Duodenal mucosa (tissue), 2 donors: ENCODE results near the gene PPFIA3.

ENCODE experiments used
- H3K27ac ChIP-seq: one replicate; pipeline ENCODE4 v1.7.0; 2013; ENCODE audit warnings: low read depth, low read length
- H3K27me3 ChIP-seq, 2 donors: one replicate each; pipeline ENCODE4 v1.7.0; 2013; ENCODE audit warnings: low read length in 2 of 2, control low read depth in 1 of 2; ENCODE audit not compliant: insufficient read depth in 2 of 2, control insufficient read depth in 1 of 2
- H3K36me3 ChIP-seq, 2 donors: one replicate each; pipeline ENCODE4 v1.7.0; 2013; ENCODE audit warnings: low read length in 2 of 2, control low read depth in 1 of 2; ENCODE audit not compliant: insufficient read depth in 2 of 2, control insufficient read depth in 1 of 2
- H3K4me1 ChIP-seq, 2 donors: one replicate each; pipeline ENCODE4 v1.7.0; 2013; ENCODE audit warnings: low read length in 2 of 2, control low read depth in 1 of 2; ENCODE audit not compliant: insufficient read depth in 2 of 2, control insufficient read depth in 1 of 2
- H3K4me3 ChIP-seq, 2 donors: one replicate each; pipeline ENCODE4 v1.7.0; 2013; ENCODE audit warnings: low read length in 2 of 2, low read depth in 1 of 2
- H3K9ac ChIP-seq, 2 donors: one replicate each; pipeline ENCODE4 v1.7.0; 2013; ENCODE audit warnings: low read length in 2 of 2, low read depth in 1 of 2
- H3K9me3 ChIP-seq, 2 donors: one replicate each; pipeline ENCODE4 v1.7.0; 2013; ENCODE audit warnings: low read length in 2 of 2, control low read depth in 1 of 2; ENCODE audit not compliant: control insufficient read depth in 1 of 2

The PPFIA3 gene

GRCh38 chr19:49157445-49158224 lies 38.3 kb downstream of the PPFIA3 start, which contains the start of gene TRPM4:
Gene TRPM4 (plus strand): TSS chr19:49157792. CDS start chr19:49157867, 75 bp downstream.
- no peaks in the 10 kb centered on the region for H3K27me3 ChIP-seq
- peak within 1 kb of the TSS; percentile 73 to 79 for H3K4me3 ChIP-seq
- H3K4me1 ChIP-seq: peaks cover 17 to 28% of the 10 kb centered on the region in 2 donors
- H3K9ac ChIP-seq: peak within 1 kb of the TSS; percentile 77 to 86
- H3K9me3 ChIP-seq: no peaks in the 10 kb centered on the region
- H3K36me3 ChIP-seq: no peaks in the 10 kb centered on the region
- H3K27ac ChIP-seq: peak within 1 kb of the TSS; percentile 93

DNA sequence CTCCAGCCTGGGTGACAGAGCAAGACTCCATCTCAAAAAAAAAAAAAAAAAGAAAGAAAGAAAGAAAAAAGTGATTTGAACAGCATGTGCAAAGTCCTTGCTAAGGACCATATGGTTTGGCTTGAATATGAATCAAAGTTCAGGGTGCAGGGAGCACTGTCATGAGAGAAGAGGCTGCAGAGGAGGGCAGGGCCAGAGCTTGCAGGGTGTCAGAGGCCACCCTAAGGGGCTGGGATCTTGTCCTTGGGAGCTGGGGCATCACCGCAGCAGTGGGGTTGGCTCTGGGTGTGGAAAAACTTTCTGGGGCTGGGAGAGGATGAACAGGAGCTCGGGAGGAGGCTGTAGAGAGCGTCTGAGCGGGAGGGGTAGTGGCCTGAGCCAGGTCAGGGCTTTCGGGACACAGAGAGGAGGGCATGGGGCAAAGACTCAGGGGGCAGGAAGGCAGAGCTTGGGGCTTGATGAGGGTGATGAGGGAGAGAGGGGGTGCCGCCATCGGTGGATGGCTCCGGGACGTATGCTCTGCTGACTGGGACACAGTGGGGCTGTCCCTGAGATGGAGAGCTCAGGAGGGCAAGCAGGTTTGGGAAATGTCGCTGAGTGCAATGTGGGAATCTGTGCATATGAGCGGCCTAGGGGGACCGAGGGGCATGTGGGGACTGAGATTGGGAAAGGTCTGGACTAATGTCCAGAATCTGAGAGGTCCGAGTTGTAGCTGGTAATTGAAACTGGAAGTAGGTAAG lies 41.3 kb downstream of the PPFIA3 start:
- Histone ChIP-seq H3K4me3 (peak overlapping the region; percentile 28 to 40), H3K9me3 (no peaks in the 10 kb centered on the region), H3K36me3 (no peaks in the 10 kb centered on the region), H3K27me3 (no peaks in the 10 kb centered on the region), H3K27ac (no peak overlapping the region), H3K4me1 (peaks cover 26 to 31% of the 10 kb centered on the region in 2 donors), H3K9ac (no peak overlapping the region)

- Histone ChIP-seq H3K4me3 (no peak overlapping the region), H3K9ac (no peak overlapping the region), H3K36me3 (no peaks in the 10 kb centered on the region), H3K9me3 (no peaks in the 10 kb centered on the region), H3K27me3 (no peaks in the 10 kb centered on the region), H3K27ac (no peak overlapping the region), H3K4me1 (peaks cover 28 to 33% of the 10 kb centered on the region in 2 donors)
These were observed 42.6 kb downstream of the PPFIA3 start for GRCh38 chr19:49161987-49162386.

- Histone ChIP-seq H3K9ac (no peak overlapping the region), H3K4me3 (no peak overlapping the region), H3K27me3 (no peaks in the 10 kb centered on the region), H3K4me1 (peaks cover 19 to 23% of the 10 kb centered on the region in 2 donors), H3K9me3 (no peaks in the 10 kb centered on the region), H3K27ac (no peak overlapping the region), H3K36me3 (peaks cover 0 to 11% of the 10 kb centered on the region in 2 donors)
These were observed 45.9 kb downstream of the PPFIA3 start for GRCh38 chr19:49165111-49165750.

DNA sequence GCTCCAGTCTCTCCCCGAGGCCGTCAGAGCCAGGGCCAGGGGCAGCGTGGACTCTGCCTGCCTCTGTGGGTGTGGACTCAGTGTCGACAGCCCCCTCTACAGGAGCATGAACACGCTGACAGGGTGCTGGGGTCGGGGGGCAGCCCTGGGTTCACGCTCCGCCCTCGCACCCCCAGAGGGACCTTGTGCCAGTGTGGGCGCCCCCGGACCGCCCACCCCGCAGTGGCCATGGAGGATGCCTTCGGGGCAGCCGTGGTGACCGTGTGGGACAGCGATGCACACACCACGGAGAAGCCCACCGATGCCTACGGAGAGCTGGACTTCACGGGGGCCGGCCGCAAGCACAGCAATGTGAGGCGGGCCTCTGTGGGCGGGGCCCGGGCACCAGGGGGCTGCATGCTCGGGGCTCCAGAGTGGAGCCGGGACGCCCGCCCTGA lies 46.5 kb downstream of the PPFIA3 start:
- Histone ChIP-seq H3K27me3 (no peaks in the 10 kb centered on the region), H3K4me3 (no peak overlapping the region), H3K36me3 (peaks cover 0 to 14% of the 10 kb centered on the region in 2 donors), H3K9me3 (no peaks in the 10 kb centered on the region), H3K9ac (no peak overlapping the region), H3K27ac (no peak overlapping the region), H3K4me1 (peaks cover 16 to 21% of the 10 kb centered on the region in 2 donors)

GRCh38 chr19:49167857-49168409 lies 48.6 kb downstream of the PPFIA3 start:
- Histone ChIP-seq H3K36me3 (peaks cover 4 to 35% of the 10 kb centered on the region in 2 donors), H3K4me1 (peaks cover 14 to 17% of the 10 kb centered on the region in 2 donors), H3K9ac (no peak overlapping the region)

GRCh38 chr19:49168421-49168820 lies 49.1 kb downstream of the PPFIA3 start:
- H3K4me3 ChIP-seq: no peak overlapping the region
- no peaks in the 10 kb centered on the region for H3K9me3 ChIP-seq
- no peaks in the 10 kb centered on the region for H3K27me3 ChIP-seq
- H3K4me1 ChIP-seq: peaks cover 14 to 17% of the 10 kb centered on the region in 2 donors
- H3K36me3 ChIP-seq: peaks cover 6 to 40% of the 10 kb centered on the region in 2 donors
- no peak overlapping the region for H3K27ac ChIP-seq
- H3K9ac ChIP-seq: no peak overlapping the region

More at GRCh38 chr19:49167857-49168409, 48.6 kb downstream of the PPFIA3 start:
- no peak overlapping the region for H3K27ac ChIP-seq
- H3K9me3 ChIP-seq: no peaks in the 10 kb centered on the region
- H3K4me3 ChIP-seq: no peak overlapping the region
- no peaks in the 10 kb centered on the region for H3K27me3 ChIP-seq

- Histone ChIP-seq H3K36me3 (peaks cover 9 to 52% of the 10 kb centered on the region in 2 donors), H3K4me3 (no peak overlapping the region), H3K27ac (no peak overlapping the region), H3K27me3 (no peaks in the 10 kb centered on the region), H3K4me1 (peaks cover 7 to 9% of the 10 kb centered on the region in 2 donors), H3K9me3 (no peaks in the 10 kb centered on the region), H3K9ac (no peak overlapping the region)
These were observed 53.9 kb downstream of the PPFIA3 start for GRCh38 chr19:49173198-49173597.

GRCh38 chr19:49180659-49181058 lies 61.3 kb downstream of the PPFIA3 start:
- Histone ChIP-seq H3K27me3 (no peaks in the 10 kb centered on the region), H3K9ac (no peak overlapping the region), H3K36me3 (peaks cover 4 to 42% of the 10 kb centered on the region in 2 donors), H3K27ac (no peak overlapping the region), H3K9me3 (no peaks in the 10 kb centered on the region), H3K4me1 (no peaks in the 10 kb centered on the region), H3K4me3 (no peak overlapping the region)
